HEK293T (cell line): ENCODE measurements around the gene CHMP5.
A peak's percentile ranks its signal among the peaks of the same experiment; 100 is the strongest.

Source experiments
- CTCF ChIA-PET: fragments of 350-600 bp; formaldehyde crosslinking; extraction: SDS; loops from one replicate; lab custom pipeline; 2021; ENCODE audit warnings: antibody characterized with exemption, inconsistent platforms; lab: Yijun Ruan, JAX
- POLR2A ChIA-PET: fragments of 350-600 bp; formaldehyde crosslinking; extraction: SDS; loops from one replicate; lab custom pipeline; 2020; ENCODE audit warnings: antibody characterized with exemption, inconsistent platforms; lab: Yijun Ruan, JAX
- DNase-seq: peaks from one replicate; pipeline ENCODE4 v3.0.0; 2012; ENCODE audit warnings: mixed read lengths; ENCODE audit errors: extremely low spot score
- ARNT ChIP-seq: fragments of 450-650 bp; IDR thresholded peaks from 2 replicates; pipeline ENCODE4 v1.6.1; 2017; ENCODE audit warnings: mild to moderate bottlenecking
- BHLHE40 ChIP-seq: fragments of 450-650 bp; IDR thresholded peaks from 2 replicates; pipeline ENCODE4 v1.6.1; 2016; ENCODE audit warnings: mild to moderate bottlenecking, moderate library complexity, borderline replicate concordance
- CTBP1 ChIP-seq: fragments of 450-650 bp; IDR thresholded peaks from 2 replicates; pipeline ENCODE4 v1.6.1; 2016; ENCODE audit warnings: borderline replicate concordance
- ELF4 ChIP-seq: fragments of 450-650 bp; IDR thresholded peaks from 2 replicates; pipeline ENCODE4 v1.6.1; 2017; ENCODE audit warnings: antibody characterized with exemption
- FOXA1 ChIP-seq: fragments of 450-650 bp; IDR thresholded peaks from 2 replicates; pipeline ENCODE4 v1.6.1; 2016; ENCODE audit warnings: mild to moderate bottlenecking
- FOXK2 ChIP-seq: fragments of 450-650 bp; IDR thresholded peaks from 2 replicates; pipeline ENCODE4 v1.6.1; 2016; ENCODE audit warnings: mild to moderate bottlenecking
- FOXM1 ChIP-seq: fragments of 450-650 bp; IDR thresholded peaks from 2 replicates; pipeline ENCODE4 v1.6.1; 2017; ENCODE audit warnings: mild to moderate bottlenecking, borderline replicate concordance
- HDGF ChIP-seq: fragments of 450-650 bp; IDR thresholded peaks from 2 replicates; pipeline ENCODE4 v1.6.1; 2017; ENCODE audit warnings: antibody characterized with exemption, borderline replicate concordance
- L3MBTL2 ChIP-seq: fragments of 450-650 bp; conservative IDR thresholded peaks from 2 replicates; pipeline ENCODE4 v1.6.1; 2016; ENCODE audit warnings: mild to moderate bottlenecking
- LEF1 ChIP-seq: fragments of 450-650 bp; IDR thresholded peaks from 2 replicates; pipeline ENCODE4 v1.6.1; 2017; ENCODE audit warnings: mild to moderate bottlenecking, borderline replicate concordance
- NFRKB ChIP-seq: fragments of 450-650 bp; IDR thresholded peaks from 2 replicates; pipeline ENCODE4 v1.6.1; 2016; ENCODE audit warnings: mild to moderate bottlenecking, moderate library complexity
- SP1 ChIP-seq: fragments of 450-650 bp; IDR thresholded peaks from 2 replicates; pipeline ENCODE4 v1.6.1; 2017
- SUZ12 ChIP-seq: fragments of 450-650 bp; IDR thresholded peaks from 2 replicates; pipeline ENCODE4 v1.6.1; 2016; ENCODE audit warnings: mild to moderate bottlenecking
- TARDBP ChIP-seq: fragments of 450-650 bp; IDR thresholded peaks from 2 replicates; pipeline ENCODE4 v1.6.1; 2016
- ZNF384 ChIP-seq: fragments of 450-650 bp; IDR thresholded peaks from 2 replicates; pipeline ENCODE4 v1.6.1; 2016
- TF ChIP-seq, protein P1 (sequence below): fragments of 450-650 bp; IDR thresholded peaks from 2 replicates; pipeline ENCODE4 v1.6.1; 2016

CHMP5 gene

DNA sequence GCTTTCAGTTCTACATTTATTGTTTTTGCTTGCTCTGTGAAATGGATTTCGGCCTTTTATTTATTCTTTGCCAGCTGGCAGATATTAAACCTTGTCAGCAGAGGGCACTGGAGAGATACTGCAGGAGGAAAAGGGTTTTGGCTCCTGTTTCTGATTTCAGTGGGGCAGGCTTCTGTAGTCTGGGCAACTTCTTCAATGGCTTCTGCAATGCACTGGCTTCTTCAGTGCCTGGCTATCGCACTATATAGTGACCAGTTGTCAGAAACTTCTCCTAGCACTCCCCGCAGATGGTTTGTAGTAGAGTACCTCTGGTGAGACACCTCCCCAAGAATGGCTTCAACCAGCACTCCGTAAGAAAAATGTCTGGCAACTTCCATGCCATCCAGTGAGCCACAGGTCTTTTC, 22.2 kb downstream of the CHMP5 start:
- DNase-seq: peak; percentile 58
- POLR2A ChIA-PET: no interaction called here
- TF ChIP-seq SUZ12: no peak
- no peak for TF ChIP-seq FOXK2
- TF ChIP-seq BHLHE40: no peak
- TF ChIP-seq FOXA1: no peak
- TF ChIP-seq, protein P1, sequence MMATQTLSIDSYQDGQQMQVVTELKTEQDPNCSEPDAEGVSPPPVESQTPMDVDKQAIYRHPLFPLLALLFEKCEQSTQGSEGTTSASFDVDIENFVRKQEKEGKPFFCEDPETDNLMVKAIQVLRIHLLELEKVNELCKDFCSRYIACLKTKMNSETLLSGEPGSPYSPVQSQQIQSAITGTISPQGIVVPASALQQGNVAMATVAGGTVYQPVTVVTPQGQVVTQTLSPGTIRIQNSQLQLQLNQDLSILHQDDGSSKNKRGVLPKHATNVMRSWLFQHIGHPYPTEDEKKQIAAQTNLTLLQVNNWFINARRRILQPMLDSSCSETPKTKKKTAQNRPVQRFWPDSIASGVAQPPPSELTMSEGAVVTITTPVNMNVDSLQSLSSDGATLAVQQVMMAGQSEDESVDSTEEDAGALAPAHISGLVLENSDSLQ: no peak
- no peak for TF ChIP-seq ARNT
- TF ChIP-seq NFRKB: no peak
- no peak for TF ChIP-seq ZNF384
- TF ChIP-seq HDGF: no peak
- TF ChIP-seq L3MBTL2: no peak
- no peak for TF ChIP-seq ELF4
- TF ChIP-seq TARDBP: no peak
- TF ChIP-seq FOXM1: no peak
- no peak for TF ChIP-seq LEF1
- TF ChIP-seq SP1: no peak
- CTCF ChIA-PET: no interaction called here

DNA sequence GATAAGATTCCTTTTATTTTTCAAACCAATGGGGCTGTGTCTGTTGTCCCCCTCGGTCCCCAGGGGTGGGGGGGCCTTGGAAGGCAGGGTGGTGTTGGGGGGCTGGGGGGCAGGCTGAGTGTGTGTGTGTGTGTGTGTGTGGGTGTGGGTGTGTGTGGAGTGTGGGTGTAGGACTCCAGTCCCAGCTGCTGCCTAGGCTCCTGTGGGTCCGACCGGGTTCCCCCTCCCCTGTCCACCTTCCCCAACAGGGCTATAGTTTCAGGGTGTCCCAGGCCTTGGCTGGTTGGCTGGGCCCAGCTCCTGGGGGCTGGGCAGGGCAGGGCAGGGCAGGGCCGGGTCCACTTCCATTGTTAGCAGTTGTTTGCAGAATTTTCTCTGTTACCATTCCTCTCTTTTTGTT, 23.4 kb downstream of the CHMP5 start:
- POLR2A ChIA-PET: no interaction called here
- CTCF ChIA-PET: no interaction called here
- DNase-seq: no peak
- TF ChIP-seq ZNF384 (no peak), NFRKB (no peak), FOXK2 (no peak), CTBP1 (no peak), ELF4 (no peak), ARNT (no peak), LEF1 (no peak), HDGF (no peak), BHLHE40 (no peak), FOXM1 (no peak), SUZ12 (no peak), SP1 (no peak), L3MBTL2 (no peak), FOXA1 (no peak), TARDBP (no peak)
- TF ChIP-seq, protein P1: no peak

- POLR2A ChIA-PET: interaction anchor here (1.7 kb wide), 1 partner anchor 24 kb away, joined by 5 read pairs; no protein-coding TSS in a partner anchor
- CTCF ChIA-PET: no interaction called here
- no peak for DNase-seq
- no peak for TF ChIP-seq ZNF384
- no peak for TF ChIP-seq BHLHE40
- TF ChIP-seq HDGF: no peak
- TF ChIP-seq ELF4: no peak
- TF ChIP-seq SUZ12: no peak
- no peak for TF ChIP-seq NFRKB
- no peak for TF ChIP-seq TARDBP
- TF ChIP-seq ARNT: no peak
- TF ChIP-seq FOXK2: no peak
- TF ChIP-seq LEF1: no peak
- no peak for TF ChIP-seq FOXM1
- TF ChIP-seq FOXA1: no peak
- no peak for TF ChIP-seq L3MBTL2
- TF ChIP-seq, protein P1: no peak
Measured at GRCh38 chr9:33288828-33289483, 24.1 kb downstream of the CHMP5 start.

DNA sequence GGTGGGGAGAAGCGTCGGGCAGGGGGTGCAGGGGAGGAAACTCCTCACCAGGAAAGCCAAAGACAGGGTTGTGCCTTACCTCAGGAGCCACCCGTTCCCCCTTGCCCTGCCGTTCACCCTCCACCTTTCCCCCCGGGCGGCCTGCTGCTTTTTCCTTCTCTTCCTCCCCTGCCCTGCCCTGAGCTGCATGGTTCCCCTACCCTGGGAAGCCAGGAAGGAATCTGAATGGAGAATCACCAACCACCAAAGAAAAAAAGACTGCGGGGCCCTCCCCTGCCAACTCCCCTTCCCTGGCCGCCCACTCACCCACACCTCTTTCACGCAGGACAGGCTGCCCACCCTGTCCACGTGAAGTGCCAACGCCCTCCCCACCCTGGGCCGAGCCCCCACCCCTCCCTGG, 24.6 kb downstream of the CHMP5 start:
- ChIA-PET POLR2A (interaction anchor here (0.8 to 1.7 kb wide), 12 partner anchors 9 to 1086 kb away, joined by 3 to 8 read pairs (median 4); partner anchors contain the start of genes ANKRD18B, BAG1, CHMP5 and DNAJA1), CTCF (no interaction called here)
- TF ChIP-seq LEF1: no peak
- TF ChIP-seq, protein P1: no peak
- no peak for TF ChIP-seq HDGF
- TF ChIP-seq SUZ12: no peak
- TF ChIP-seq TARDBP: no peak
- DNase-seq: no peak

DNA sequence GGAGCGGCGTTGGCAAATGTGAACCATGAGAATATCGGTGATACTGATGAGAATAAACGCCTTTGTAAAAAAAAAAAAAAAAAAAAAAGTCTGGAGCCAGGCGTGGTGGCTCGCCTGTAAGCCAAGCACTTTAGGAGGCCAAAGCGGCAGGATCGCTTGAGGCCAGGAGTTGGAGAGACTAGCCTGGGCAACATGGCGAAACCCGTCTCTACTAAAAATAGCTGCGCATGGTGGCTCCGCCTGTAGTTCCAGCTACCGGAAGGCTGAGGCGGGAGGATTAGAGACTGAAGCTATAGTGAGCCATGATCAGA, 25.0 kb downstream of the CHMP5 start:
- CTCF ChIA-PET: interaction anchor here (0.6 kb wide), 1 partner anchor 228 kb away, joined by 4 read pairs; no protein-coding TSS in a partner anchor
- DNase-seq: no peak
- peak; percentile 55; the same call in 1 of the 2 replicates for TF ChIP-seq ZNF384
- TF ChIP-seq, protein P1: no peak
- no peak for TF ChIP-seq FOXK2
- TF ChIP-seq SUZ12: no peak
- TF ChIP-seq BHLHE40: no peak
- no peak for TF ChIP-seq ELF4
- POLR2A ChIA-PET: interaction anchor here (0.7 to 1.7 kb wide), 15 partner anchors 9 to 1086 kb away, joined by 3 to 8 read pairs (median 3); partner anchors contain the start of genes ANKRD18B, BAG1, CHMP5 and DNAJA1
